HG03135 (cell line): ENCODE measurements around the gene ODAD2.
"Not testable (repeated sequence)": the region's sequence is repeated elsewhere in the genome, so short reads cannot be mapped to it uniquely, and the experiment has no call there.

Experiments used
- ATAC-seq: cut with Tn5 transposase; IDR thresholded peaks from one replicate; pipeline ENCODE4 v1.9.1; 2021; ENCODE audit warnings: mild to moderate bottlenecking, moderate library complexity; ENCODE audit not compliant: unreplicated experiment

The ODAD2 gene

GRCh38 chr10:27998954-27999275 is at the start of gene ODAD2:
Gene ODAD2 (minus strand): TSS chr10:27999079. CDS start chr10:27995142, 3,937 bp downstream.
- ATAC-seq, result no peak

GRCh38 chr10:28047061-28047460 is 48.2 kb upstream of the ODAD2 start:
- no peak for ATAC-seq

- no peak for ATAC-seq
These were observed 47.7 kb upstream of the ODAD2 start for GRCh38 chr10:28046579-28046978.

- no peak for ATAC-seq
These were observed 45.1 kb upstream of the ODAD2 start for GRCh38 chr10:28043941-28044340.

- ATAC-seq, result no peak
These were observed 37.7 kb upstream of the ODAD2 start for GRCh38 chr10:28036587-28036986.

- ATAC-seq, result no peak
These were observed 22.4 kb upstream of the ODAD2 start for GRCh38 chr10:28020993-28021982.

GRCh38 chr10:28020080-28020860 is 21.4 kb upstream of the ODAD2 start:
- no peak for ATAC-seq

GRCh38 chr10:28014651-28015050 is 15.8 kb upstream of the ODAD2 start:
- no peak for ATAC-seq

- ATAC-seq, result no peak
These were observed 14.2 kb upstream of the ODAD2 start for GRCh38 chr10:28012990-28013515.

GRCh38 chr10:28010821-28011220 is 11.9 kb upstream of the ODAD2 start:
- no peak for ATAC-seq

- no peak for ATAC-seq
These were observed 9.2 kb upstream of the ODAD2 start for GRCh38 chr10:28008054-28008453.

- ATAC-seq, result no peak
These were observed 2.5 kb upstream of the ODAD2 start for GRCh38 chr10:28001353-28001752.

GRCh38 chr10:27998178-27998953 is 513 bp downstream of the ODAD2 start:
- no peak for ATAC-seq

- no peak for ATAC-seq
These were observed 1.1 kb downstream of the ODAD2 start for GRCh38 chr10:27997865-27998177.

- no peak for ATAC-seq
These were observed 3.6 kb downstream of the ODAD2 start for GRCh38 chr10:27995311-27995710.

GRCh38 chr10:27989357-27989756 is 9.5 kb downstream of the ODAD2 start:
- ATAC-seq, result not testable (repeated sequence)

GRCh38 chr10:27986821-27987220 is 12.1 kb downstream of the ODAD2 start:
- ATAC-seq, result no peak

GRCh38 chr10:27982875-27983543 is 15.9 kb downstream of the ODAD2 start:
- ATAC-seq, result no peak

- no peak for ATAC-seq
These were observed 17.1 kb downstream of the ODAD2 start for GRCh38 chr10:27981744-27982143.

- ATAC-seq, result not testable (repeated sequence)
These were observed 28.1 kb downstream of the ODAD2 start for GRCh38 chr10:27970795-27971194.
